Measurements from ENCODE around the gene PARVB. TPM values are rescaled to one million over a fixed set of nuclear protein-coding genes. Genes with fewer than 3 reads are reported as not detected.

Gene PARVB
- polyA plus RNA-seq, 4 donors: 0.45 to 16.5 (median 7.5) TPM

DNA sequence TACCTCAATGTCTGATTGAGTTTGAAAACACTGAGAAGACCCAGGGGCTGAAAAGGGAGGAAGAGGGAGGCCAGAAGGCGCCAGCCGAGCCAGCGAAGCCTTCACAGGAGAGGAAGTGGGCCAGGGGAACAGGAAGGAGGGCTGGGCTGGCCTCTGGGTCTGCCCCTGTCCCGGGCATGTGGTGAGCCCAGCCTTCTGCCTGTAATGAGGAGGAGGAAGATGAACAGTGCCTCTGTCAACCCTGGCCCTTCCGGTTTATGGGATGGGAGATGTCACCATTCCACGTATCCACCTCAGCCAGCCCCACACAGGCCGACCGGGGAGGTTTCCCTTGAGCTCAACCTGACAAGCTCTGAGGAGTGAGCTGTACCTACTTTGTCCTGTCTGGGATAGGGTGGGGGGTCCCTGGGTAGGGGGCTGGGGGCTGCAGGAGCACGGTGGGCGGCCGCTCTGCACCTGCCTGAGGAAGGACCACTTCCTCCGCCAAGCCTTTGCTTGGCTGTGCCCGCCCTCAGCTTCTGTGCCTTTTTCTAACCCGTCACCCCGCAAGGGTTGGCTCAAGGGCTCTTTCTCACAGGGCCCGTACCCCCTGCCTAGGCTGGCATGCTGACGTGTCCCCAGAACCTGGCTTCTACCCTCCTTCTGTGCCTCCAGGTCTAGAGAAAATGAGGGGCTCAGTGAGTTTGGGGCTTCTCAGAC, 158.6 kb downstream of the PARVB start:
- H3K9me3 ChIP-seq (ENCODE audit: control insufficient read depth in 2 of 2, insufficient read depth in 1 of 2, low read depth in 1 of 2, low read length in 1 of 2): no peaks in the 10 kb centered on the region
- H3K4me1 ChIP-seq (ENCODE audit: control insufficient read depth in 3 of 3, insufficient read depth in 2 of 3, low read depth in 1 of 3, low read length in 2 of 3): no peaks in the 10 kb centered on the region
- FAIRE-seq (no peak), DNase-seq (peak in 1 of 2 donors; percentile 31)
- no peaks in the 10 kb centered on the region for H3K27me3 ChIP-seq (ENCODE audit: control insufficient read depth in 3 of 3, insufficient read depth in 3 of 3, low read length in 3 of 3)
- H3K4me3 ChIP-seq (ENCODE audit: low read depth in 1 of 3, low read length in 3 of 3): peak overlapping the region in 1 of 3 donors; percentile 55
- WGBS, 3 donors: 65 to 80% (median 73%) methylated on average over 17 of the region's 17 CpGs
- no peaks in the 10 kb centered on the region for H3K36me3 ChIP-seq (ENCODE audit: control insufficient read depth in 3 of 3, insufficient read depth in 2 of 3, low read depth in 1 of 3, low read length in 3 of 3)
- peak overlapping the region in 2 of 3 donors; percentile 24 to 63 for H3K27ac ChIP-seq (ENCODE audit: low read depth in 1 of 3, low read length in 2 of 3)

GRCh38 chr22:44183287-44183588, 159.1 kb downstream of the PARVB start:
- no peak for FAIRE-seq
- no peak overlapping the region for H3K27ac ChIP-seq (ENCODE audit: low read depth in 1 of 3, low read length in 2 of 3)
- no peak overlapping the region for H3K4me3 ChIP-seq (ENCODE audit: low read depth in 1 of 3, low read length in 3 of 3)
- DNase-seq: no peak
- no peaks in the 10 kb centered on the region for H3K9me3 ChIP-seq (ENCODE audit: control insufficient read depth in 2 of 2, insufficient read depth in 1 of 2, low read depth in 1 of 2, low read length in 1 of 2)
- H3K27me3 ChIP-seq (ENCODE audit: control insufficient read depth in 3 of 3, insufficient read depth in 3 of 3, low read length in 3 of 3): no peaks in the 10 kb centered on the region
- 64 to 69% (median 64%) methylated on average over 8 of the region's 8 CpGs for WGBS, 3 donors
- no peaks in the 10 kb centered on the region for H3K36me3 ChIP-seq (ENCODE audit: control insufficient read depth in 3 of 3, insufficient read depth in 2 of 3, low read depth in 1 of 3, low read length in 3 of 3)
- H3K4me1 ChIP-seq (ENCODE audit: control insufficient read depth in 3 of 3, insufficient read depth in 2 of 3, low read depth in 1 of 3, low read length in 2 of 3): no peaks in the 10 kb centered on the region

DNA sequence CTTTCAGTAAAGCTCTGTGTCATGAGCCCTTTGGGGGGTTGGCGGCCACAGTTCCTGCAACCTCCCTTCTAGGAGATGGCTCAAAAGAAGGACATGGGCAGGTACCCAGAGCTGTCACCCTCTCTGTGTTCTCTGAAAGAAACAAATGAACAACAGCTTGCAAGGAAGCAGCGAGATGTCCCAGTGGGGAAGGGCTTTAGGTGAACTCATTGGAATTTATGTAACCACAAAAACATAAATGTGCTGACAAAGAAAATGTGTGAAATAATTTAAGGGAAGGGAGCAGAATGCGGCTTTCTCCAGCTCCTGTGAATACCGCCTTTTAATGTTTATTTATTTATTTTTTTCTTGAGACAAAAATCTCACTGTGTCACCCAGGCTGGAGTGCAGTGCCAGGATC, 159.9 kb downstream of the PARVB start:
- no peaks in the 10 kb centered on the region for H3K9me3 ChIP-seq (ENCODE audit: control insufficient read depth in 2 of 2, insufficient read depth in 1 of 2, low read depth in 1 of 2, low read length in 1 of 2)
- 72 to 90% (median 82%) methylated on average over 4 of the region's 4 CpGs for WGBS, 3 donors
- FAIRE-seq (no peak), DNase-seq (no peak)
- no peak overlapping the region for H3K27ac ChIP-seq (ENCODE audit: low read depth in 1 of 3, low read length in 2 of 3)
- H3K4me1 ChIP-seq (ENCODE audit: control insufficient read depth in 3 of 3, insufficient read depth in 2 of 3, low read depth in 1 of 3, low read length in 2 of 3): no peaks in the 10 kb centered on the region
- H3K27me3 ChIP-seq (ENCODE audit: control insufficient read depth in 3 of 3, insufficient read depth in 3 of 3, low read length in 3 of 3): no peaks in the 10 kb centered on the region
- no peaks in the 10 kb centered on the region for H3K36me3 ChIP-seq (ENCODE audit: control insufficient read depth in 3 of 3, insufficient read depth in 2 of 3, low read depth in 1 of 3, low read length in 3 of 3)
- H3K4me3 ChIP-seq (ENCODE audit: low read depth in 1 of 3, low read length in 3 of 3): no peak overlapping the region

DNA sequence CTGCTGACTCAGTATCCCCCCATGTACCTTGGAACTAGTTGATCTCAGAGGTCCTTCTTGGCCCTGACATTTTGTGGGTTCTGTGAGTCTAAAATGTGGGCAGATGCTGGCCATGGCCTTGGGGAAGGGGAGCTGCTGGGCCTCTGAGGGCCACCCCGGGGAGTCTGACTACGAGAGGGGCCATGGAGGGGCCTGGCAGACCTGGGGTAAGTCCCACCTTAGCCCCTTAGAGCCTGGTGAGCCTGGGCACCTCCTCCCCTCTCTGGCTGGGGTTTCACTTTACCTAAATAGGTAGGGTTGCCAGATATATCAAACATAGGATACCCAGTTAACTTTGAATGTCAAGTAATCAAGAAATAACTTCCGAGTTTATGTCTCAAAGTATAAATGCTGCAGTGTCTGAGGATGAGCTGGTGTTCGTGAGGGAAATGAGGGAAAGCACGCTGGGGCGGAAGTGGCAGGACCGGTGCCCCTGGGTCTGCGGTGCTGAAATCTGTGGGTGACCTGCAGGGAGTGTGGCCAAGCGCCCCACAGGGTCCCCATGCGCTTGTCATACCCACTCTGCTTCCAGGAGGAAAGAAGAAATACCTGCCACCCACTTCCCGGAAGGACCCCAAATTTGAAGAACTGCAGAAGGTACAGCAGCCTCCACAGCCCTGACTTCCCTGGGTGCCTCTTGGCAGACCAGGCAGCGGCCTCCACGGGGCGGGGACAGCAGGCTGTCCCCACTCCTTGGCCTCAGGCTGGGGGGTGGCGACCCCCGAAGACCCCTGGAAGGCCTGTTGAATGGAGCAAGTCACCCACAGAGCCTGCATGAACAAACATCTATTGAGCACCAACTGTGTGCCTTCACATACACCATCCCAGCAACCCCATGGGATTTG, 161.4 kb downstream of the PARVB start:
- FAIRE-seq (no peak), DNase-seq (no peak)
- 85 to 92% (median 88%) methylated on average over 16 of the region's 16 CpGs for WGBS, 3 donors

DNA sequence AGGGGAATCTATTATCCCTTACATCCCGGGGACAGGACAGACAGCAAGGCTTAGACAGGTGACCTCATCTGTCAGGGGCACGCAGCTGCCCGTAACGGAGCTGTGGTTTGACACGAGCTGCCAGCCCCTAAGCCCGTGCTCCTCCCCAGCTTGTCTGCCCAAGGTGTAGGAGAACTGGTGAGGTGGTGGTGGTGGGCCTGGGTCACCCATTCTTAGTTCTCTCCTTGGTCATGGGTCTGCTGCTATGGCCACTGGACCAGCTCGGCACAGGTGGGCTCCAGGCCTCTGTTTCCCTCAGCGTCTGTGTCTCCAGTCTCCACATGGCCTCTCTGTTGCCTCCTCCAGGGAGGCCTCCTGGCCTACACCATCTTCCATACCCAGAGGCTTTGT, 162.0 kb downstream of the PARVB start:
- H3K27me3 ChIP-seq (ENCODE audit: control insufficient read depth in 3 of 3, insufficient read depth in 3 of 3, low read length in 3 of 3): no peaks in the 10 kb centered on the region
- no peak overlapping the region for H3K4me3 ChIP-seq (ENCODE audit: low read depth in 1 of 3, low read length in 3 of 3)
- no peaks in the 10 kb centered on the region for H3K36me3 ChIP-seq (ENCODE audit: control insufficient read depth in 3 of 3, insufficient read depth in 2 of 3, low read depth in 1 of 3, low read length in 3 of 3)
- no peak overlapping the region for H3K27ac ChIP-seq (ENCODE audit: low read depth in 1 of 3, low read length in 2 of 3)
- no peaks in the 10 kb centered on the region for H3K4me1 ChIP-seq (ENCODE audit: control insufficient read depth in 3 of 3, insufficient read depth in 2 of 3, low read depth in 1 of 3, low read length in 2 of 3)
- FAIRE-seq: no peak
- DNase-seq: no peak
- 68 to 90% (median 81%) methylated on average over 8 of the region's 8 CpGs for WGBS, 3 donors
- no peaks in the 10 kb centered on the region for H3K9me3 ChIP-seq (ENCODE audit: control insufficient read depth in 2 of 2, insufficient read depth in 1 of 2, low read depth in 1 of 2, low read length in 1 of 2)

More for the DNA sequence above, 161.4 kb downstream of the PARVB start:
- Histone ChIP-seq H3K27ac (ENCODE audit: low read depth in 1 of 3, low read length in 2 of 3) (no peak overlapping the region), H3K36me3 (ENCODE audit: control insufficient read depth in 3 of 3, insufficient read depth in 2 of 3, low read depth in 1 of 3, low read length in 3 of 3) (no peaks in the 10 kb centered on the region), H3K4me3 (ENCODE audit: low read depth in 1 of 3, low read length in 3 of 3) (no peak overlapping the region), H3K9me3 (ENCODE audit: control insufficient read depth in 2 of 2, insufficient read depth in 1 of 2, low read depth in 1 of 2, low read length in 1 of 2) (no peaks in the 10 kb centered on the region), H3K4me1 (ENCODE audit: control insufficient read depth in 3 of 3, insufficient read depth in 2 of 3, low read depth in 1 of 3, low read length in 2 of 3) (no peaks in the 10 kb centered on the region), H3K27me3 (ENCODE audit: control insufficient read depth in 3 of 3, insufficient read depth in 3 of 3, low read length in 3 of 3) (no peaks in the 10 kb centered on the region)

- no peak for FAIRE-seq
These were observed 162.6 kb downstream of the PARVB start for GRCh38 chr22:44186737-44187136.

DNA sequence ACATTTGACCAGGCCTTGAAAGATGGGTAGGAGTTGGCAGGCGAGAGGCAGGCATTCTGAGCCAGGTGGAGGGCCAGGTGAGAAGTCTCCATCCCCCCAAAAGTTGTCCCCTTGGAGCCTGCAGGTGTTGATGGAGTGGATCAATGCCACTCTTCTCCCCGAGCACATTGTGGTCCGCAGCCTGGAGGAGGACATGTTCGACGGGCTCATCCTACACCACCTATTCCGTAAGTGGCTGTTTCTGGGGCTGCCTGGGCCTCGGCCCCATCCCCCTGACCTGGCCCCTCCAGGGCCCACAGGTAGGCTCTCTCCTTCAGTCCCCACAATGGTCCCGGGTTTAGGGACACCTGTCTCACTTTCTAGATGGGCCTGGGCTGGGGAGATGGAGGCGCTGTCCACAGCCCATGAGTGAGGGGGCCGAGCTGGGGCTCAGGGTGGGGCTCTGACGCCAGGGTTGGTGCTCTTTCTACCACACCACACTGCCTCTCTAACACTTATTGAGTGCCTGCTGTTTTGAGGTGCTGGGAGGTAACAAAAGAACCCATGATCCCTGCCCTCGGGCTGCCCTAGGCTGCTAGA, 163.6 kb downstream of the PARVB start:
- DNase-seq: no peak
- no peak overlapping the region for H3K4me3 ChIP-seq (ENCODE audit: low read depth in 1 of 3, low read length in 3 of 3)
- H3K9me3 ChIP-seq (ENCODE audit: control insufficient read depth in 2 of 2, insufficient read depth in 1 of 2, low read depth in 1 of 2, low read length in 1 of 2): no peaks in the 10 kb centered on the region
- no peak for FAIRE-seq
- H3K27ac ChIP-seq (ENCODE audit: low read depth in 1 of 3, low read length in 2 of 3): no peak overlapping the region
- no peaks in the 10 kb centered on the region for H3K4me1 ChIP-seq (ENCODE audit: control insufficient read depth in 3 of 3, insufficient read depth in 2 of 3, low read depth in 1 of 3, low read length in 2 of 3)
- 80 to 93% (median 88%) methylated on average over 11 to 12 of the region's 12 CpGs for WGBS, 3 donors
- H3K27me3 ChIP-seq (ENCODE audit: control insufficient read depth in 3 of 3, insufficient read depth in 3 of 3, low read length in 3 of 3): no peaks in the 10 kb centered on the region
- H3K36me3 ChIP-seq (ENCODE audit: control insufficient read depth in 3 of 3, insufficient read depth in 2 of 3, low read depth in 1 of 3, low read length in 3 of 3): no peaks in the 10 kb centered on the region

More at GRCh38 chr22:44186737-44187136, 162.6 kb downstream of the PARVB start:
- WGBS, 3 donors: 70 to 88% (median 84%) methylated on average over 4 of the region's 4 CpGs
- Histone ChIP-seq H3K27me3 (ENCODE audit: control insufficient read depth in 3 of 3, insufficient read depth in 3 of 3, low read length in 3 of 3) (no peaks in the 10 kb centered on the region), H3K36me3 (ENCODE audit: control insufficient read depth in 3 of 3, insufficient read depth in 2 of 3, low read depth in 1 of 3, low read length in 3 of 3) (no peaks in the 10 kb centered on the region), H3K4me3 (ENCODE audit: low read depth in 1 of 3, low read length in 3 of 3) (no peak overlapping the region), H3K27ac (ENCODE audit: low read depth in 1 of 3, low read length in 2 of 3) (no peak overlapping the region), H3K9me3 (ENCODE audit: control insufficient read depth in 2 of 2, insufficient read depth in 1 of 2, low read depth in 1 of 2, low read length in 1 of 2) (no peaks in the 10 kb centered on the region), H3K4me1 (ENCODE audit: control insufficient read depth in 3 of 3, insufficient read depth in 2 of 3, low read depth in 1 of 3, low read length in 2 of 3) (no peaks in the 10 kb centered on the region)
- no peak for DNase-seq

DNA sequence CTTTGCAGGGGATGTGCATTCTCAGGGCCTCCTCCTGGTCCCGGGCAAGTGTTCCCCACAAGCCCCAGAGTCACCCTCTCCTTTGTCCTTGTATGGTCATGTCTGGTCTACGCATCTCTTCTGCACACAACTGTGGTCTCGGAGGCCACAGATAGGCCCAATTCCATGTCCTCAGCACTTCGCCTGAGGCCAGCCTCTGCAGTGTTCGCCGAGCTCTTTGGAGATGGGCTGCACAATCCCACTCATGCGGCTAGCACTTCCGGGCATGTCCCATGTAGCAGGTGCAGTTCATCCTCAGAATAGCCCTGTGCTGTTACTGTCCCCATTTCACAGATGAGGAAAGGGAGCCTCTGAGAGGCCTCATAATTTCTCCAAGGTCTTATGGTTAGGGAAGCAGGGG, 164.2 kb downstream of the PARVB start:
- Histone ChIP-seq H3K27ac (ENCODE audit: low read depth in 1 of 3, low read length in 2 of 3) (no peak overlapping the region), H3K27me3 (ENCODE audit: control insufficient read depth in 3 of 3, insufficient read depth in 3 of 3, low read length in 3 of 3) (no peaks in the 10 kb centered on the region), H3K36me3 (ENCODE audit: control insufficient read depth in 3 of 3, insufficient read depth in 2 of 3, low read depth in 1 of 3, low read length in 3 of 3) (no peaks in the 10 kb centered on the region), H3K9me3 (ENCODE audit: control insufficient read depth in 2 of 2, insufficient read depth in 1 of 2, low read depth in 1 of 2, low read length in 1 of 2) (no peaks in the 10 kb centered on the region), H3K4me3 (ENCODE audit: low read depth in 1 of 3, low read length in 3 of 3) (no peak overlapping the region), H3K4me1 (ENCODE audit: control insufficient read depth in 3 of 3, insufficient read depth in 2 of 3, low read depth in 1 of 3, low read length in 2 of 3) (no peaks in the 10 kb centered on the region)
- no peak for FAIRE-seq
- 92 to 96% (median 96%) methylated on average over 8 of the region's 8 CpGs for WGBS, 3 donors
- DNase-seq: no peak
